B cell (primary cell): ENCODE measurements around the gene PSMA1.

Experiments
- EZH2 ChIP-seq: IDR thresholded peaks from 2 replicates; pipeline ENCODE4 v1.6.1; 2012; ENCODE audit warnings: borderline replicate concordance, low read depth, mild to moderate bottlenecking, moderate library complexity, low read length; ENCODE audit not compliant: insufficient read depth, poor library complexity, severe bottlenecking
- TF ChIP-seq, protein P1 (sequence below): fragments of 200-600 bp; IDR thresholded peaks from one replicate; pipeline ENCODE4 v1.8.0; 2022; ENCODE audit warnings: antibody characterized with exemption, mild to moderate bottlenecking

DNA sequence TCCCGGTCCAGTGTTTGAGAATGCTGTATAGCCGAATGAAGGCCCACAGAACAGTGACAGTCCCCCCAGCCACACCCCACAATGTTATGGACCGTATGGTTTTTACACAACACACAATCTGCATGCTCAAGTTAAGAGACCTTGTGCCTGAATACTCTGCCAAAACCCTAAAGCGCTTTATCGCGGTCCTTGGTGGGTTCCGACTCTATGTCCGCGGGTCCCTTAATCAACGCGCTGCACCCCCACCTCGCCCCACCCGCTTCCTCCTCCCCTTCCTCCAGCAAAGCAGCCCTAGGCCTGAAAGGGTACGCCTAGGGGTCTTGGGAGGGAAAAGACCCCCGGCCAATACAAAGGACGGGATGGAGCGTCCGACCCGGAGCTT is 21.0 kb downstream of the PSMA1 start:
- TF ChIP-seq, protein P1, sequence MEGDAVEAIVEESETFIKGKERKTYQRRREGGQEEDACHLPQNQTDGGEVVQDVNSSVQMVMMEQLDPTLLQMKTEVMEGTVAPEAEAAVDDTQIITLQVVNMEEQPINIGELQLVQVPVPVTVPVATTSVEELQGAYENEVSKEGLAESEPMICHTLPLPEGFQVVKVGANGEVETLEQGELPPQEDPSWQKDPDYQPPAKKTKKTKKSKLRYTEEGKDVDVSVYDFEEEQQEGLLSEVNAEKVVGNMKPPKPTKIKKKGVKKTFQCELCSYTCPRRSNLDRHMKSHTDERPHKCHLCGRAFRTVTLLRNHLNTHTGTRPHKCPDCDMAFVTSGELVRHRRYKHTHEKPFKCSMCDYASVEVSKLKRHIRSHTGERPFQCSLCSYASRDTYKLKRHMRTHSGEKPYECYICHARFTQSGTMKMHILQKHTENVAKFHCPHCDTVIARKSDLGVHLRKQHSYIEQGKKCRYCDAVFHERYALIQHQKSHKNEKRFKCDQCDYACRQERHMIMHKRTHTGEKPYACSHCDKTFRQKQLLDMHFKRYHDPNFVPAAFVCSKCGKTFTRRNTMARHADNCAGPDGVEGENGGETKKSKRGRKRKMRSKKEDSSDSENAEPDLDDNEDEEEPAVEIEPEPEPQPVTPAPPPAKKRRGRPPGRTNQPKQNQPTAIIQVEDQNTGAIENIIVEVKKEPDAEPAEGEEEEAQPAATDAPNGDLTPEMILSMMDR = no peak
- TF ChIP-seq EZH2 = no peak
